ENCODE measurements around the gene CLCN7.
"Not testable (repeated sequence)": the region's sequence is repeated elsewhere in the genome, so short reads cannot be mapped to it uniquely, and the experiment has no call there.

CLCN7 gene

DNA sequence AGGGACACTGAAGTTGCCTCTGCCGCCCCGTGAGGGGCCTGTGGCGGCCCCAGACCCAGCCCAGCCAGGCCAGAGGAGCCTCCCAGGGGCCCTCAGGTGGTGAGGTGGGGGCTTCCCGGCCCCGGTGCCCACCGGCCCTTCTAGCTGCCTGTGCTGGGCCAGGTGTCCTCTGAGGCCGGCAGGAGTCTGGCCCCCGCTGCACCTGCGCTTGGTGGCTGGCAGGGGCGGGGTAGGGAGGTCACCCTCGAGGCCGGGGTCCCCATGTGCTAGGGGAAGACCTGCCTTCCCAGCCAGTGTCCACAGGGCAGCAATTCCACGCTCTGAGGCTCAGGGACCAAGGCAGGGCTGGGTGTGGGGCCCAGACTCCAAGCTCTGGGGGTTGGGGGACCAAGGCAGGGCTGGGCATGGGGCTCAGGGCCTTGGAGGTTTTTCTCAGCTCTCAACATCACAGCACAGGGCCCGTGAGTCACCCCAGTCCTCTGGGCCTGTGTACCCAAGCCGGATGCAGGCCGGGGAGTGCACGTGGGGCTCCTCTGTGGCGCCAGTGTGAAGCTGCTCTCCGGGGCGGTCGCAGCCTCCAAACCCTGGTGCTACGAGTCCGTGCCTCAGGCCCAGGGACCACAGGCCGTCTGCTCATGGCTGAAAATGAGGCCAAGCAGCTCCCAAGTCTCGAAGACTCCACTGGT, 29.2 kb downstream of the CLCN7 start:
- no peak for DNase-seq (ENCODE audit: low read depth in 3 of 3, low spot score in 1 of 3)

DNA sequence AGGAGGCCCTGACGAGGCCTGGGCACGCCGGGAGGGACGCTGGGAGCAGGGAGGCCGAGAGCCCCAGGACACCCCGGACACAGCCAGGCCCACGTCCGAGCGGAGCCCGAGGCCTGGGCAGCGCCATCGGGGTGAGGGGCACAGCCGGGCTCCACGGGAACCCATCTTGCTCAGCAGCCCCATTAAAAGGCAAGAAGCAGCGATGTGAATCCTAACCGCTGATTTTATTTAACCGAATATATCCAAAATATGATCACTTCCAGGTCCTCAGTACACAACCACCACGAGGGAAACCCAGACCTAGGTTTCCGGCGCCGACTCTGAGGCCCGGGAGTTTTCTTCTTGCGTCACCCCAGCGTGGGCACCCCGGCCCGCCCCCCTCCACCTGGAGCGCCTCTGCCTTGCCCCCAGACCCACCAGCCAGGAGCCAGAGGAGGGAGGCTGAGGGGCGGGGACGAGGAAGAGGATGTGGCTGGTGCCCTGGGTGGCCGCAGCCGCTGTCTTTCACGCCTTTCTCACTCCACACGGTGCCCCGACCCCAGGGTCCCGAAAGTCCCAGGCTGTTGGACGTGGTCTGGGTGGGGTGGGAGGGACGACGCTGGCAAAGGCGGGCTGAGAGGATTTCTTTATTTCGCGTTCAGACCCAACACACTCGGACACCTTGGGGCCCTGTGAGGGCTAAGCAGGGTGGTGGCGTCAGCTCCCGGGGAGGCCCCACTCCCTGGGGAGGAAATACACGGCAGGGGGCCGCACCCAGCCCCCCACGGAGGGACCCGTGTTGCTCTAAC, 29.9 kb downstream of the CLCN7 start:
- DNase-seq (ENCODE audit: low read depth in 3 of 3, low spot score in 1 of 3) = no peak

DNA sequence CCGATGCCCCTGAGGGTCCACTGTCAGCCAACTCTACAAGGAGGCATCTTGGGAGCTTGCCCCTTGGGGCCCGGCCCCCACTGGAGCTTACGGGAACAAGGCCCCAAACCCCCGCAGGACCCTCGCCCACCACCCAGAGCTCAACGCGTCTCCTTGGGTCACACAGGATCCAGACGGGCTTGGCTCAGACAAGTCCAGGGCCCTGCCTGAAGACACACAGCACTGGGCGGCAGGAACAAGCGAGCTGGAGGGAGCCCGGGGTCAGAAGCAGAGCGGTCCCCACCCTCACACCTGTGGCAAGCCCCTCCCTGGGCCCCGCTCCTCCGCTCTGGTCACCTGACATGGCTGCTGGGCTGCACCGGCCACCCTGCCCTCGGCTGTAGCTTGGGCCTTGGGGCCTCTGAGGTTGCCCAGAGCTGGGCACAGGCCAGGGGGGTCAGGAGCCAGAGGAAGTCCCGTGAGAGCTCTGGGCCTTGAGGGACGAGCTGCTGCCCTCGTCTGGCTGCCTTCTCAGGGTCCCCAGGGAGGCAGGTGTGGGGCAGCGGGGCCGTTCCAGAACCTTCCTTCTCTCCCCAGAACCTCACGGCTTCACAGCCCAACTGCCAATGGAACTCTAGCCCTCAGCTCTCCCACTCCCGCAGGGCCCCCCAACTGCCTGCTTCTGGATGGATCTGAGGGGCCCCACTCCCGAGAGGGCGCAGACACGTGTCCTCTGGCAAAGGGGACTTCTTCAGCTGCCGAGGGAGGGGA, 30.7 kb downstream of the CLCN7 start, which contains the start of gene CCDC154:
Gene CCDC154 (minus strand): TSS at position 577 of the 750 bp plus-strand sequence. CDS start 234 bp downstream, at position 343.
- DNase-seq (ENCODE audit: low read depth in 3 of 3, low spot score in 1 of 3) = no peak

DNA sequence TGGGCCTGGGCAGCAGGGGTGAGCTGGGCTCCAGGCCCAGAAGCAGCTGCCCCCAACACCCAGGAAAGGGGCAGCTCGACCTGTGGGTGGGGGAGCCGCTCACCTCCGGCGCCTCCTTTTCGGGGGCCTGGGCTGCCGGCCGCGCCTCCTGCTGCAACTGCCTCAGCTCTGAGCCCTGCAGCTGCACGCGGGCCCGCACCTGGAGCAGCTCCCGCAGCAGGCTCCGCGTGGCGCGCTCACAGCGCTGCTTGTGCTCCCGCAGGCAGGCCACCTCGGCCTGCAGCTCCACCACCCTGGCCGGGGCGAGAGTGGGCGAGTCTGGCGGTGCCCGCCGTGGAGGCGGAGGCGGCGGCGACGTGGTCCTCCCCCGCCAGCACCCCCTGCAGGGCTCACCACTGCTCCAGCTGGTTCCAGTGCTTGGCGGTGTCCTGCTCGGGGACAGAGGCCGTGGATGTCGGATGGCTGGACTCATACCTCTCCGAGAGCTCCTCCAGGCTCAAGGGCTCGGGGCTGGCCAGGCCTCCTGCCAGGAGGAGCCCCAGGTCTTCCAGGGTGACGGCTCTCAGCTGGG, 31.3 kb downstream of the CLCN7 start:
- no peak for DNase-seq (ENCODE audit: low read depth in 3 of 3, low spot score in 1 of 3)

DNA sequence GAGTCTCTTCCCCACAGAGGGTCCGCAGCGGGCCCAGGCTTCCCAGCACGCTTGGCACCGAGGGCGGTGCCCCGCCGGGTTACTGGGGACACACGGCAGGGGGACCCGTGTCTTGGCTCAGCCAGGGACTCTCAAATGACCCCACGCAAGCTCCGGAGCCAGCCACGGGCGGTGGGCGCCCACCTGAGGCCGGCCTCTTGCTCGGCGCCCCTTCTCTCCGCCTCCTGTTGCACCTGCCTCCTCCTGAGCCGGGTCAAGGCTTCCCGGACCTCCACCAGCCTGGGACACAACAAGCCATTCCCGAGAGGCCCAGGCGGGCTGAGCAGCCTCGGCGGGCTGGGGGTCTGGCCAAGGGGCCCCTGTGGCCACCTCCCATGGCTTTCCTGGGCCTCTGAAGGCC, 32.1 kb downstream of the CLCN7 start:
- DNase-seq (ENCODE audit: low read depth in 3 of 3, low spot score in 1 of 3) = no peak

DNA sequence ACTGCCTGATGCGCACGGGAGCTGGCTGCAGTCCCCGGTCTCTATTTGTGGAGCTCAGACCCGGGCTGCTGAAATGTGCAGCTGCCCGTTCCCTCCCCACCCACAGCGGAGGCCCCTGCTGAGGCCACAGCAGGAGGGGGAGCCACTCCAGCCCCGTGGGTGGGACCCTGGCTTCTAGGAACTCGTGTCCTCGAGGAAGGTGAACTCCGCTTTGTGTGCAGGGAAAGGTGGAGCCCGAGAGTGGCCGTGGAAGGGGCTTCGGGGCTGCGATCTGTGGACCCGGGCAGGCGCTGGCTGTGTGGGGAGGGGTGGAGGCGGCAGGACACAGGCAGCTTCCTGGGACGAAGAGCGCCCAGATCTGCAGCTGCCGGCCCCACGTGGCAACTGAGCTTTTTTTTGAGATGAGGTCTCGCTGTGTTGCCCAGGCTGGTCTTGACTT, 33.4 kb downstream of the CLCN7 start:
- DNase-seq (ENCODE audit: low read depth in 3 of 3, low spot score in 1 of 3) = no peak

DNA sequence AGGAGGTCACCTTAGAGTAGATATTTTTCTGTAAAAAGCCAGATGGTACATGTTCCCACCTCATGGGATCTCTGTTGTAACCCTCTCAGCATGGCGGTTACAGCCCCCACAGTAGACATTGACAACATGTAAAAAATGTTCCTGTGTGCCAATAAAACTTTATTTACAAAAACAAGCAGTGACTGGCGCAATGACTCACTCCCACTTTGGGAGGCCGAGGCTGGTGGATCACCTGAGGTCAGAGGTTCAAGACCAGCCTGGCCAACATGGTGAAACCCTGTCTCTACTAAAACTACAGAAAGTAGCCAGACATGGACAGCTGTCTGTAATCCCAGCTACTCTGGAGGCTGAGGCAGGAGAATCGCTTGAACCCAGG, 35.1 kb downstream of the CLCN7 start:
- not testable (repeated sequence) for DNase-seq (ENCODE audit: low read depth in 3 of 3, low spot score in 1 of 3)

DNA sequence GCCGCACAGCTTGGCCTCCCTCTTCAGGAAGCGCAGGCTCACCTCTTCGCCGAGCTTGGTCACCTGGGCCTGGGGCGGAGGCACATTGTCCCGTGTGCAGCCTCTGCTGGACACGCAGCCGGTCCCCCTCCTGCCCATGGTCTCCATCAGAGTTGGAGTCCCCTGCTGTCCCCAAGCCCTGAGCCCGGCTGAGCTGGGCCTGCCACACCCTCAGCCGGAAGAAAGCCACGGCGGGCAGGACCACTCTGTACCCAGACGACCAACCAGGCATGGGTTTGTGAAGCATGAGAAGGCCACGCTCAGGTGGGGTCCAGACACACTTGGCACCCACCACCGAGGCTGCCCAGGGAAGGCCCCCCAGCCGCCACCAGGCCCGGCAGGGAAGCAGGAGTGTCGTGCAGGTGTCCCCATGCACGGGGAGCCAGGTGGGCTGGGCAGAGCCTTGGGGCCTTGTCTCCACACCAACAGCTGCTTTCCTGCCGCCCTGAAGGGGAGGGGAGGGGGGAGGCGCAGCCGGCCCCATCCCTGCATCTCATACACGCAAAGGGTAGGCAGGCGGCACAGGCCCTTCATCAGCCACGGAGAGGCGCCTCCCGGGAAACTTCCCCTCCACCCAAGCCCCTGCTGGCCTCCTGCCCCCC, 35.6 kb downstream of the CLCN7 start:
- no peak for DNase-seq (ENCODE audit: low read depth in 3 of 3, low spot score in 1 of 3)

DNA sequence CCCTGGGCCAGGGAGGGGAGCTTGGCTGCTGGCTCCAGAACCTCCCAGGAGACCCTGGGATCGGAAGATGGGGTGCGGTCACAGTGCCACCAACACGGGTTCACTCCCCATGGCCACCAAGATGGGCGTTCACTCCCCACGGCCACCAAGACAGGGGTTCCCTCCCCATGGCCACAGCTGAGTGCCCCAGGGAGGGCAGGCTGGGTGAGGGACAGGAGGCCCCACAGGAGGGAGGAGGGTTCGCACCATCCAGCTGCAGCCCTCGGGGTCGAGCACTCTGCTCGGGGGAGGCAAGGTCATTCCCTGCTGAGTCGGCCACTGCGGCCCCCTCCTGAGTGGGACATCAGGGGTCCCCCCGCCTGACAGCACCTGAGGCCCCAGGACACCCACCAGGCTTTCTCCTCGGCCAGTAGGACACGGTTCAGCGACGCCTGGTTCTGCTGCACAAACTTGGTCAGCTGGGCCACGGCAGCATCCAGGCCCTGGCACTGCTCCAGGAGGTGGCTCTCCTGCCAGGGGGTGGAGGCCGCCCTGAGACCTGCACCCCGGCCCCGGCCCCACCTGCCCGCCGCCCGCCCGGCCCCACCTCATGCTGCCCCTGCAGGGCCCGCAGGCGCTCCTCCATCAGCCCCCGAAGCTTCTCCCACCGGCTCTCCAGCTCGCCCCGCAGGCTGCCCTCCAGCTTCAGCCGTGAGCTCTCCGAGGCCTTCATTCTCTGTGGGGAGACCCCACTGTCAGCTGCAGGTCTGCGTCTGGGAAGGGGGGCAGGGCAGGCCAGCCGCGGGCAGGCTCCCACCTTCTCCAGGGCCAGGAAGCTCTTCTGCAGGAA, 36.4 kb downstream of the CLCN7 start:
- no peak for DNase-seq (ENCODE audit: low read depth in 3 of 3, low spot score in 1 of 3)

DNA sequence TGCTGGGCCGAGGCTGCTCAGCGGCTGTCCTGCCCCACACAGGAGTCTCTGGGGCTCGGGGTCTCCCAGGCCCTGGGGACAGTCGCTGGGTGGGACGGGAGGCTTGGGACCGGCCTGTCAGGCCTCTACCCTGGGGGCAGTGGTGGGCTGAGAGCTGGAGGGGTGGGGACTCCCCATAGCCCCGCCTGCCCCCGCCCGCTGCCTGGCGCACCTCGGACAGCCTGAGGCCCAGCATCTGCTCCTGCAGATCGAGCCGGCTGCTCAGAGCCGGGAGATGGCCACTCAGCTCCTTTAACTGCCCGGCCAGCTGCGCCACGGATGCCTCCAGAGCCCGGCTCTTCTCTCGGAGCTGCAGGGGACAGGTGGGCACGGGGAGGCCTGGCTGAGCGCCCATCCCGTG, 37.2 kb downstream of the CLCN7 start:
- no peak for DNase-seq (ENCODE audit: low read depth in 3 of 3, low spot score in 1 of 3)

DNA sequence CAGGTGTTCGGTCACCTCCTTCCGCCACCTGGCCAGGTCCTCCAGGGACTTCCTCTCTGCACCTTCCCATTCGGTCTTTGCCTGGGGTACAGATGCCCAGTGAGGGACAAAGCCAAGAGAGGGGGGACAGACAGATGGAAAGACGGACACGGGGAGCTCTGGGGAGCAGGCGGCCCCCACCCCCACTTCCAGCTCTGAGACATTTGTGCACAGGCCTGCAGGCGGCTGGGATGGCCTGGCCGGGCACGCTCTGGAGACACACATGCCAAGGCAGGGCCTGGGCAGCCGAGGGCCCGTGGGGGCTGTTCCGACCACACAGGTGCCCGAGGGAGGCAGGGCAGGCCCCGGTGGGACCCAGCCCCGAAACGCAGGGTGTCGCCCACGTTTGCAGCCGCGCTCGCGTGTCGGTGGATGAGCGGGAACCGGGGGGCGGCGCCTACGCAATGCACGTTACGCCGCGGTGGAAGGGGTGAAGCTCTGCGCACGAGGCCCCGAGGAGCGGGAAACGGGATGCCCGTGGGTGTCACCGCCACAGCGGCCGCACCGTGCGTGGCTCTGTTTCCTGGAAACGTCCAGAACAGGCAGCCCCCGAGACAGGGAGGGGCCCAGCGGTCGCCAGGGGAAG, 38.0 kb downstream of the CLCN7 start:
- no peak for DNase-seq (ENCODE audit: low read depth in 3 of 3, low spot score in 1 of 3)

DNA sequence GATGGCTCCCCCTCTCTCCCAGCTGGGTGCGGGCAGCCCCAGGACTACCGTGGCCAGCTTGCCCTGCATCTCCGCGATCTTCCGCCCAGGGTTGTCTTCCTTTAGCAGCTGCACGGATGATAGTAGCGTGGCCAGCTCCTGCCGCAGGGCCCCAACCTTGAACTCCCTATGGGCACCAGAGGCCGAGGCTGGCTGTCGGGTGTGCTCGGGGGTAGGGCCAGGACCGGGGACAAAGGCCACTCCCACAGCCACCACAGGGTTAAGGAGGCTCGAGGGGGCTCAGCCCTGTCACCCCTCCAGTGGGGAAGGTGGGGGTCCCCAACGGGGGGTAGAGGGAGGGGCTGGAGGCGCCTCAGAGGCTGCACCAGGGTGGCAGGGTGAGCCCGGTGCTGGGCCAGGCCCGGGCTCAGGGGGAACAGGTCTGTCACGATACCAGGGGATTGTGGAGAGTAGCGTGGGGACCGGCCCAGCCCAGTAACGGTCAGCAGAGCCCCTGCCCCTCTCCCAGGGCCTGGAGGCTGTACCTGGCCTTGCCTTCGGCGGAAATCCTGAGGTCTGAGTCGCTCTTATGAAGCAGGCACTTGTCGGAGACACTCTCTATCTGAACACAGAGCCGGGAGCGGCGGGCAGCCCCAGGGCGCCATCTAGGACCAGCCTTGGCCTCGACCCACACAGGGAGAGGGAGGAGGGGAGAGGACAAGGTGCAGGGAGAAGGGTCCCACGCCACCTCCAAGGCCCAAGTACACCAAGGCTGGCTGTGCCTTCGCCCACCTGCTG, 38.7 kb downstream of the CLCN7 start:
- DNase-seq (ENCODE audit: low read depth in 3 of 3, low spot score in 1 of 3) = no peak

DNA sequence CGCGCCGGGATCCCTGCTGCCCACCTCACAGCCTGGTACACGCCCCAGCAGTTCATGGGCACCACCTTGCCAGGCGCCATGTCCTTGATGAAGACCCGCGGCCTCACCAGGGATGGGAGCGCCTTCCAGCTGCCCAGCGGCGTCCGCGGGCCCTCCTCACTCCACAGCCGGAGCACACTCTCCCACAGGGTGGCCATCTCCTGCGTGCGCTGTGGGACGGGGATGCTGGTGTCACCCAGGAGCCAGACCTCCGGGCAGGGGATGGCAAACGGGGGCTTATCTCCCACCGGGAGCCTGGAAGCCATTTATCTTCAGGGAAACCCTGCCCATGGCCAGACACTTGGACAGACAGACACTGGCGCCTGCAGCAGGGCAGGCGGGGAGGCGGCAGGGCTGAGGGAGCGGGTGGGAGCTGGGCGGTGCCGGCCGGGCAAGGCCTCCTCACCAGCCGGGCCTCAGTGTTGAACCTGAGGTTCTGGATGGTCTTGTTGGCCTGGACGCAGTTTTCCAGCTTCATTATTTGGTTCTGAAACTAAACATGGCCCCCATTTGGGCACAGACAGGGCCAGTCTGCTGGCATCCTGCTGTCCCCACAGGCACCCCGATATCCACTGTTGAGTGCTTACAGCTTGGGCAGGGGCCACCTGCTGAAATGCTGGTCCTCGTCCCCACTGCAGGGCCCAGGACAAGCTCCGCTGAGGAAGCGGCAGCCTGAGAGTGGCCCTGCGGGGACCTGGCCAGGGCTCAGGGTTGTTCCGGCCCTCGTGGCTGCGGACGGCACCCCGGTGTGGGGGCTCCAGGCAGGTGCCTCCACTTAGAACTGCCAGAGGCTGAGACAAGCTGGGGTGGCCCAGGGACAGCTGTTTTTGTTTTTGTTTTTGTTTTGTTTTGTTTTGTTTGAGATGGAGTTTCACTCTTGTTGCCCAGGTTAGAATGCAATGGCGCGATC, 39.9 kb downstream of the CLCN7 start:
- DNase-seq (ENCODE audit: low read depth in 3 of 3, low spot score in 1 of 3) = no peak

DNA sequence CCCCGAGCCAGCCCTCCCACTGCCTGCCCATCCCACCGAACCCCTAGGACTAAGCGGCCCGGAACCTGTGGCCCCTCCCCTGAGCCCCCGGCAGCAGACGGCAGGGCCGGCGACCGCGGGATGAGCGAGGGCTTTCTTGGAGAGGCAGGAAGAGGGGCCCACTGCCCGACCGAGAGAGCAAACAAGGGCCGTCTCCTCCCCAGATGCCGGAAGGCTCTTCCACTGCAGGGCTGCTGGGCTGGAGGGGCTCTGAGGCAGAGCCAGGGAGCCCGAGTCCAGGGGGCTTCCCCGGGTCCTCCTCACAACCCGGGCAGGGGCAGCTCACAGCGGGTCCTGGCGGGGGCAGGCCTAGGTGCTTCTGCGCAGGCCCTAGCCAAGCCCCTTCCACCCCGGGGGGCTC, 41.1 kb downstream of the CLCN7 start:
- no peak for DNase-seq (ENCODE audit: low read depth in 3 of 3, low spot score in 1 of 3)

DNA sequence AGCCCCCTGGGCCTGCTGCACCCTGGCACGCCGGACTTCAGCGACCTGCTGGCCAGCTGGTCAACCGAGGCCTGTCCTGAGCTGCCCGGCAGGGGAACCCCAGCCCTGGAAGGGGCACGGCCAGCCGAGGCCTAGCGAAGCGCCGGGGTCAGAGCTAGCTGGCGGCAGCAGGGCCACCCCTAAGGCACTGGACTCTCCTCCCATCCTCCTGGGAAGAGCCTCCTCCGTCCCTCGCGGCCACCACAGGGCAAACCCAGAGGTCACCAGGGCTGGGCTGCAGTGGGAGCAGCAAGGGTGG, 41.6 kb downstream of the CLCN7 start:
- no peak for DNase-seq (ENCODE audit: low read depth in 3 of 3, low spot score in 1 of 3)

DNA sequence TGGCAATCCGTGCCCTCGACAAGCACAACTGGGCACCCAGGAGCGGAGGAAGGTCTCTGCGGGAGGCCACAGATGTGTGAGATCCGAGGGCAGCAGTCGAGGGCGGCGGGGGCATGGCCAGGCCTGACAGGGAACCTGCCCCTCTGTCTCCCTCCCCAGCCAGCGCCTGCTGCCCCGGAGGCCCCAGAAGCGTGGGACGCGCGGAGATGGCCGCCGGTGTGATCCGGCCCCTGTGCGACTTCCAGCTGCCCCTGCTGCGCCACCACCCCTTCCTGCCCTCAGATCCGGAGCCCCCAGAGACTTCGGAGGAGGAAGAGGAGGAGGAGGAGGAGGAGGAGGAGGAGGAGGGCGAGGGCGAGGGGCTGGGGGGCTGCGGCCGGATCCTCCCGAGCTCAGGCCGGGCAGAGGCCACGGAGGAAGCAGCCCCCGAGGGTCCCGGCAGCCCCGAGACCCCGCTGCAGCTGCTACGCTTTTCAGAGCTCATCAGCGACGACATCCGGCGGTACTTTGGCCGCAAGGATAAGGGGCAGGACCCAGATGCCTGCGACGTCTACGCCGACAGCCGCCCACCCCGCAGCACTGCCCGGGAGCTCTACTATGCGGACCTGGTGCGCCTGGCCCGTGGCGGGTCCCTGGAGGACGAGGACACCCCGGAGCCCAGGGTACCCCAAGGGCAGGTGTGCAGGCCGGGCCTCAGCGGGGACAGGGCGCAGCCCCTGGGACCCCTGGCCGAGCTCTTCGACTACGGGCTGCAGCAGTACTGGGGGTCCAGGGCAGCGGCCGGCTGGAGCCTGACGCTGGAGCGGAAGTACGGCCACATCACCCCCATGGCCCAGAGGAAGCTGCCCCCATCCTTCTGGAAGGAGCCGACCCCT, 42.2 kb downstream of the CLCN7 start:
- no peak for DNase-seq (ENCODE audit: low read depth in 3 of 3, low spot score in 1 of 3)
